H1 (cell line): Measurements from ENCODE around the gene CLEC12A. TPM values are rescaled to one million over a fixed set of nuclear protein-coding genes. Genes with fewer than 3 reads are reported as not detected.

ENCODE experiments used
- RBBP5 ChIP-seq: IDR thresholded peaks from 2 replicates; pipeline ENCODE4 v1.7.1; 2012; ENCODE audit warnings: low read depth, mild to moderate bottlenecking, inconsistent platforms, low read length, moderate library complexity, borderline replicate concordance
- polyA plus RNA-seq, 7 experiments: library from polyadenylated mRNA; depleted of rRNA in 3 of 7; stranded (reverse) in 5 of 7; unstranded in 2 of 7; fragments of >200 nt in 5 of 7; fragments of 200-250 nt in 2 of 7; gene quantifications; 1 replicate in 5 of 7; 2 replicates in 1 of 7; 4 replicates in 1 of 7; pipeline versions ENCODE4 v1.2.1 to v1.2.3, GENCODE V29; 2011 to 2013; ENCODE audit warnings: missing spikeins in 2 of 7, mixed read lengths in 2 of 7
- total RNA-seq: library from RNA; stranded (reverse); fragmentation: NEBNext Ultra II Directional; extraction: Animal tissue kit (Norgen Biotek cat#: 25700); gene quantifications from 2 replicates; pipeline ENCODE4 v1.2.1, GENCODE V29; 2021

Gene CLEC12A
- total and polyA plus RNA-seq, 2 of the 8 experiments (the other 6 are each of a cell fraction or from before 2014, with no cell fraction given), result not detected

- no peak for TF ChIP-seq RBBP5
Measured at GRCh38 chr12:9935026-9935425, 36.2 kb upstream of the CLEC12A start (continued).
